GM12872 (cell line): ENCODE measurements around the gene ZFPL1.
A peak's percentile ranks its signal among the peaks of the same experiment; 100 is the strongest.

ENCODE experiments used
- TF ChIP-seq, protein P1 (sequence below): IDR thresholded peaks from 3 replicates; pipeline ENCODE4 v1.5.1; 2011; ENCODE audit warnings: low read depth, mild to moderate bottlenecking, low read length, moderate library complexity; ENCODE audit not compliant: insufficient read depth

Gene ZFPL1

GRCh38 chr11:65111744-65112545 is 27.9 kb downstream of the ZFPL1 start, which contains the start of gene TM7SF2:
TSS of gene TM7SF2 (plus strand) at chr11:65111872. CDS start at chr11:65112016, 144 bp downstream.
- TF ChIP-seq, protein P1, sequence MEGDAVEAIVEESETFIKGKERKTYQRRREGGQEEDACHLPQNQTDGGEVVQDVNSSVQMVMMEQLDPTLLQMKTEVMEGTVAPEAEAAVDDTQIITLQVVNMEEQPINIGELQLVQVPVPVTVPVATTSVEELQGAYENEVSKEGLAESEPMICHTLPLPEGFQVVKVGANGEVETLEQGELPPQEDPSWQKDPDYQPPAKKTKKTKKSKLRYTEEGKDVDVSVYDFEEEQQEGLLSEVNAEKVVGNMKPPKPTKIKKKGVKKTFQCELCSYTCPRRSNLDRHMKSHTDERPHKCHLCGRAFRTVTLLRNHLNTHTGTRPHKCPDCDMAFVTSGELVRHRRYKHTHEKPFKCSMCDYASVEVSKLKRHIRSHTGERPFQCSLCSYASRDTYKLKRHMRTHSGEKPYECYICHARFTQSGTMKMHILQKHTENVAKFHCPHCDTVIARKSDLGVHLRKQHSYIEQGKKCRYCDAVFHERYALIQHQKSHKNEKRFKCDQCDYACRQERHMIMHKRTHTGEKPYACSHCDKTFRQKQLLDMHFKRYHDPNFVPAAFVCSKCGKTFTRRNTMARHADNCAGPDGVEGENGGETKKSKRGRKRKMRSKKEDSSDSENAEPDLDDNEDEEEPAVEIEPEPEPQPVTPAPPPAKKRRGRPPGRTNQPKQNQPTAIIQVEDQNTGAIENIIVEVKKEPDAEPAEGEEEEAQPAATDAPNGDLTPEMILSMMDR: no peak

- TF ChIP-seq, protein P1: peak; percentile 91
Measured at GRCh38 chr11:65112546-65113360, 28.7 kb downstream of the ZFPL1 start.

DNA sequence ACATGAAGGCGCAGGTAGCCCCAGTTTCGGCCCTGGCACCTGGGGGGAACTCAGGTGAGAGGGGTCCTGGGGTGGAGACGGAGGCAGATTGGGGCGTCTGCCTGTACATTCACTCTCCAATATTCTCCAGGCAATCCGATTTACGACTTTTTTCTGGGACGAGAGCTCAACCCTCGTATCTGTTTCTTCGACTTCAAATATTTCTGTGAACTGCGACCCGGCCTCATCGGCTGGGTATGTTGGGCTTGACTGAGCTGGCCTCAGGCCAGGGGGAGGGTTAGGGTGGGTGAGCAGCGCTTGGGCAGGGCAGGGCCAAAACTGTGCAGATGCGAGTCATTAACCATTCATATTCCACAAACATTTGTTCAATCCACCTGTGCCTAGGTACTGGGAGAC is 29.3 kb downstream of the ZFPL1 start:
- TF ChIP-seq, protein P1: no peak

DNA sequence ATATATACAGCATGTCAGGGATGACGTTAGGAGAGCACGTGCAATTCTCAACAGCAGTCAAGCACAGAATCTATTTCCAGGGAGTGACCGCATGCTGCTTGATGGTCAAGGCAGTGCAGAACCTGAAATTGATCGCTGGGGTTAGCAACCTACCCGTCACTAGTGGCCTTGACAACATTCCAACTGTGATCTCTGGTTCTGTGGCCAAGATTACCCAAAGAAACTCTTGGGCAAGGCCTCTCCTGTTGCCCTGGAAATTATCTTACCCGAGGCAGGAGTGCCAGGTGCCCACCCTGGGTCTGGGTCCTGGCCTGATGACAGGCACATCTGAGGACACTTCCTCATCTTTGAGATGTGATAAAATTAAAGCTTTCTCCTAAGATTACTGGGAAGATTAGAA is 29.8 kb downstream of the ZFPL1 start:
- TF ChIP-seq, protein P1: no peak

DNA sequence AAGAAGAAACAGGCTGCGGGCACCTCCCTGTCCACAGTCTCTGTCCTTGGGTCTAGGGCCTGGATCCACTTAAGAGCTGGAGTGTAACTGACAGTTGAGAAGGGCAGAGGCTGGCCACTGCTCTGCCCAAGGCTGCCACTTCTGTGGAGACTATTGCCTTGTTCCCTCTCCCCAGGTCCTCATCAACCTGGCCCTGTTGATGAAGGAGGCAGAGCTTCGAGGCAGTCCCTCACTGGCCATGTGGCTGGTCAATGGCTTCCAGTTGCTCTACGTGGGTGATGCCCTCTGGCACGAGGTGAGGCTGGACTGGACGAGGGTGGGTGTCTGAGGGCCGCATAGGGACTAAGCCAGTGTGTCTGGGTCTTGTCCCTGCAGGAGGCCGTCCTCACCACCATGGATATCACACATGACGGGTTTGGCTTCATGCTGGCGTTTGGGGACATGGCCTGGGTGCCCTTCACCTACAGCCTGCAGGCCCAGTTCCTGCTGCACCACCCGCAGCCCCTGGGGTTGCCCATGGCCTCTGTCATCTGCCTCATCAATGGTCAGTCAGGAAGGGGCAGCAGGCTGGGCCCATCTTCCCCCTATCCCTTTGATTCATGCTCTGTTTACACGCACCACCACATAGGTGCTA is 30.6 kb downstream of the ZFPL1 start:
- TF ChIP-seq, protein P1: no peak

- TF ChIP-seq, protein P1: no peak
Measured at GRCh38 chr11:65115361-65116082, 31.5 kb downstream of the ZFPL1 start.
